GM23248 (cell line): ENCODE data around the gene GNLY. TPM values are rescaled to one million over a fixed set of nuclear protein-coding genes. Genes with fewer than 3 reads are reported as not detected.

Source experiments
- DNase-seq: peaks from one replicate; pipeline ENCODE4 v3.0.0-alpha.2; 2015
- H2AFZ ChIP-seq: fragments of 200-600 bp; sonication (generic); 2 replicates; pipeline ENCODE4 v1.6.1; 2016; ENCODE audit warnings: antibody characterized with exemption
- H3F3A ChIP-seq: fragments of 200-600 bp; sonication (generic); 2 replicates; pipeline ENCODE4 v1.6.1; 2016; ENCODE audit warnings: mild to moderate bottlenecking, antibody characterized with exemption, mixed run types; ENCODE audit not compliant: insufficient read depth
- H3K27ac ChIP-seq: fragments of 200-600 bp; sonication (generic); 2 replicates; pipeline ENCODE4 v1.5.1; 2016; ENCODE audit warnings: mild to moderate bottlenecking
- H3K27me3 ChIP-seq: fragments of 200-600 bp; sonication (generic); replicated peaks from 2 replicates; pipeline ENCODE4 v1.6.1; 2016; ENCODE audit warnings: mild to moderate bottlenecking; ENCODE audit not compliant: insufficient read depth
- H3K36me3 ChIP-seq: fragments of 200-600 bp; sonication (generic); 2 replicates; pipeline ENCODE4 v1.6.1; 2016; ENCODE audit warnings: low read depth, mild to moderate bottlenecking
- H3K4me1 ChIP-seq: fragments of 200-600 bp; sonication (generic); 2 replicates; pipeline ENCODE4 v1.6.1; 2016; ENCODE audit warnings: mild to moderate bottlenecking; ENCODE audit not compliant: insufficient read depth
- H3K4me2 ChIP-seq: fragments of 200-600 bp; sonication (generic); one replicate; pipeline ENCODE4 v1.6.1; 2016; ENCODE audit warnings: mild to moderate bottlenecking; ENCODE audit not compliant: unreplicated experiment
- H3K4me3 ChIP-seq: fragments of 200-600 bp; sonication (generic); 2 replicates; pipeline ENCODE4 v1.5.1; 2016; ENCODE audit warnings: mild to moderate bottlenecking
- H3K79me2 ChIP-seq: fragments of 200-600 bp; sonication (generic); 2 replicates; pipeline ENCODE4 v1.6.1; 2016; ENCODE audit warnings: mild to moderate bottlenecking; ENCODE audit not compliant: insufficient read depth
- H3K9ac ChIP-seq: fragments of 200-600 bp; sonication (generic); 2 replicates; pipeline ENCODE4 v1.6.1; 2016; ENCODE audit warnings: mild to moderate bottlenecking
- H3K9me2 ChIP-seq: fragments of 200-600 bp; sonication (generic); 2 replicates; pipeline ENCODE4 v1.6.1; 2016; ENCODE audit warnings: mixed run types, mild to moderate bottlenecking, moderate library complexity; ENCODE audit not compliant: insufficient read depth
- H3K9me3 ChIP-seq: fragments of 200-600 bp; sonication (generic); one replicate; pipeline ENCODE4 v1.6.1; 2017; ENCODE audit warnings: low read depth
- H4K20me1 ChIP-seq: fragments of 200-600 bp; sonication (generic); 2 replicates; pipeline ENCODE4 v1.6.0; 2016; ENCODE audit not compliant: insufficient read depth
- EZH2 ChIP-seq: fragments of 200-600 bp; sonication (generic); IDR thresholded peaks from 2 replicates; pipeline ENCODE4 v1.6.1; 2018; ENCODE audit warnings: antibody characterized with exemption, mild to moderate bottlenecking; ENCODE audit not compliant: insufficient read depth, poor library complexity, severe bottlenecking
- EZH2phosphoT487 ChIP-seq: fragments of 200-600 bp; sonication (generic); IDR thresholded peaks from 2 replicates; pipeline ENCODE4 v1.6.1; 2018; ENCODE audit warnings: antibody characterized with exemption, moderate library complexity, mild to moderate bottlenecking, low read depth; ENCODE audit not compliant: insufficient read depth
- WGBS, 2 experiments: methylation state at CpG; one replicate each; pipeline ENCODE4 v1.1.6; 2015 to 2017; ENCODE audit warnings: low lambda C conversion rate in 2 of 2, low coverage in 1 of 2; ENCODE audit errors: missing lambda C conversion rate in 2 of 2; 5-methylcytosine and 5-hydroxymethylcytosine counted together
- in situ Hi-C: fragments of 300-500 bp; cut with MboI; formaldehyde crosslinking; loops from 2 replicates; pipeline ENCODE4 v1.15.0; 2020
- polyA plus RNA-seq: library from polyadenylated mRNA; unstranded; fragments of >200 nt; fragmentation: Nextera tagmentation; extraction: Ambion mirVana; gene quantifications from 2 replicates; pipeline ENCODE4 v1.2.1, GENCODE V29; 2016
- total RNA-seq: library from RNA; depleted of rRNA; stranded (reverse); fragments of >200 nt; shearing (Covaris generic); gene quantifications from 2 replicates; pipeline ENCODE4 v1.2.3, GENCODE V29; 2014

The GNLY gene
- total and polyA plus RNA-seq, 2 experiments from 2014 or later = not detected

- no peaks in the 10 kb centered on the region for H3K9me2 ChIP-seq
- no peaks in the 10 kb centered on the region for H3K9me3 ChIP-seq
- H3K4me3 ChIP-seq = 0 out of 2 replicates have a peak overlapping the region, but pooled peaks have one; percentile 54
- H2AFZ ChIP-seq = no peak overlapping the region
- H3K4me2 ChIP-seq = peak overlapping the region; percentile 75
- in situ Hi-C loops = no loop called here
- H4K20me1 ChIP-seq = no peaks in the 10 kb centered on the region
- no peaks in the 10 kb centered on the region for H3K27me3 ChIP-seq
- H3F3A ChIP-seq = peaks cover 64% of the 10 kb centered on the region
- 7 to 8% methylated on average over 4 of the region's 4 CpGs for WGBS, 2 experiments
- TF ChIP-seq EZH2phosphoT487 = no peak
- TF ChIP-seq EZH2 = no peak
- peak; percentile 13 for DNase-seq
- peak overlapping the region; percentile 99 for H3K9ac ChIP-seq
- peaks cover 57% of the 10 kb centered on the region for H3K4me1 ChIP-seq
- H3K79me2 ChIP-seq = no peaks in the 10 kb centered on the region
- peak overlapping the region; percentile 100 for H3K27ac ChIP-seq
- no peaks in the 10 kb centered on the region for H3K36me3 ChIP-seq
Measured at GRCh38 chr2:85744055-85744454, 49.9 kb downstream of the GNLY start.

- Histone ChIP-seq H2AFZ (0 out of 2 replicates have a peak overlapping the region, but pooled peaks have one; percentile 1), H3K9me3 (no peaks in the 10 kb centered on the region), H3K4me3 (peak overlapping the region; percentile 54), H4K20me1 (no peaks in the 10 kb centered on the region), H3K9ac (peak overlapping the region; percentile 99), H3F3A (peaks cover 72% of the 10 kb centered on the region), H3K4me1 (peaks cover 65% of the 10 kb centered on the region), H3K4me2 (peak overlapping the region; percentile 75), H3K79me2 (no peaks in the 10 kb centered on the region), H3K36me3 (no peaks in the 10 kb centered on the region), H3K9me2 (no peaks in the 10 kb centered on the region), H3K27me3 (no peaks in the 10 kb centered on the region), H3K27ac (peak overlapping the region; percentile 100)
- WGBS, 2 experiments = 1 to 2% methylated on average over 10 of the region's 10 CpGs
- in situ Hi-C loops = no loop called here
- DNase-seq = peak; percentile 96
- TF ChIP-seq EZH2 (no peak), EZH2phosphoT487 (peak; percentile 95)
Measured at GRCh38 chr2:85744741-85745601, 50.8 kb downstream of the GNLY start.

DNA sequence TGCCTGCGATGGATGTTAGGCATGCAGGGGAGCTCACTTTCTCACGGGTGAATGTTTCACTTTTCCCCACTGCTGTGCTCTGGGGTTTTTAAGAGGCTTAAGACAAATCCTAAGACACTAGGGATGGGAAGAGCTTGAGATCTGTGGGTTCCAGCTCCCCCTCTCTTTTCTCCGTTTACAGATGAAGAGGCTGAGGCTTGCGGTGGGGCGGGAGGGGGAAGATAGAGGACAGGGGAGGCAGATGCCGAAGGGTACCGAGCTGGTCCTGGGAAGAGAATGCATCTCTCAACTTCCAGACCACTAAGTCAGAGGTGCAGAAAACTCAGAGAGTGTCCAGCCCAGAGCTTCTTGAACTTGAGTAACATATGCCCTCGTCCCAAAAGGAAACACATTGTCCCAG lies 51.5 kb downstream of the GNLY start:
- Histone ChIP-seq H3K9ac (peak overlapping the region; percentile 99), H3K9me3 (no peaks in the 10 kb centered on the region), H3F3A (peaks cover 70% of the 10 kb centered on the region), H3K27ac (peak overlapping the region; percentile 100), H3K4me1 (peaks cover 69% of the 10 kb centered on the region), H3K36me3 (no peaks in the 10 kb centered on the region), H3K79me2 (no peaks in the 10 kb centered on the region), H3K4me2 (peak overlapping the region; percentile 75), H3K27me3 (no peaks in the 10 kb centered on the region), H3K4me3 (peak overlapping the region; percentile 54), H2AFZ (0 out of 2 replicates have a peak overlapping the region, but pooled peaks have one; percentile 1), H3K9me2 (no peaks in the 10 kb centered on the region), H4K20me1 (no peaks in the 10 kb centered on the region)
- no peak for TF ChIP-seq EZH2
- TF ChIP-seq EZH2phosphoT487 = no peak
- WGBS, 2 experiments = 5 to 8% methylated on average over 8 of the region's 8 CpGs
- in situ Hi-C loops = no loop called here
- DNase-seq = no peak

DNA sequence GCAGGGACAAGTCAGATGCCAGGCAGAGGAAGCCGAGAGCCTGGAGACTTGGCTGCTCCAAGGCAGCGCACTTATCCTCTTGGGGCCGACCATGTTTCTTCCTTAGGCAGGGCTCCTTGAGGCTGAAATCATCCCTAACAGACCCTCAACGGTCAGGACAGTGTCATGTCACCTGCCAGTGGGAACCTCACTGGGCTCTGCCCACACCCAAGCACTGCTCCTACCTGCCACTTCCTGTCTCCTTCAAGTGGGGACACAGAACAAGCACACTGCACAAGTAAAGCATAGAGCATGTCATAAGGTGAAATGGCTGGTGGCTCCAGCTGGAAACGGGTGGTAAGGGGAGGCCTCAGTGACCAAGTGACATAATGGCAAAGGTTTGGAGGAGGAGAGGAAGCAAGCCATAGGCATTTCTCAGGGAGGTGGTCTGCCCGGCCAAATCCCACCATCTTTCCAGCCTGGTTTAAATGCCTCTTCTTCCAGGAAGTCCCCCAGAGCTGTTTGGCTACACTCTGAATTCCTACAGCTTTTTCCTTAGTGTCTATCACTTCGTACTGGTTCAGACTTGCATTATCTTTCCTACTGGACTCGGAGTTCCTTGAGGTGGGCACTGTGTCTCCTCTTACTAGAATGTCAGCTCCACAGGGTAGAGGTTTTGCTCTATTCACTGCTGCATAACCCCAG lies 52.3 kb downstream of the GNLY start:
- no peaks in the 10 kb centered on the region for H3K27me3 ChIP-seq
- no peaks in the 10 kb centered on the region for H4K20me1 ChIP-seq
- peak overlapping the region; percentile 75 for H3K4me2 ChIP-seq
- peaks cover 73% of the 10 kb centered on the region for H3K4me1 ChIP-seq
- peak overlapping the region; percentile 100 for H3K27ac ChIP-seq
- WGBS, 2 experiments = 60 to 67% methylated on average over 8 of the region's 8 CpGs
- H3K9ac ChIP-seq = peak overlapping the region; percentile 99
- H3K9me3 ChIP-seq = no peaks in the 10 kb centered on the region
- H2AFZ ChIP-seq = no peak overlapping the region
- peak; percentile 10 for DNase-seq
- TF ChIP-seq EZH2 = no peak
- TF ChIP-seq EZH2phosphoT487 = no peak
- H3F3A ChIP-seq = peaks cover 61% of the 10 kb centered on the region
- in situ Hi-C loops = no loop called here
- H3K4me3 ChIP-seq = no peak overlapping the region
- no peaks in the 10 kb centered on the region for H3K9me2 ChIP-seq
- H3K79me2 ChIP-seq = no peaks in the 10 kb centered on the region
- no peaks in the 10 kb centered on the region for H3K36me3 ChIP-seq
